HG02852 (cell line): ENCODE measurements around the gene ALDH3A1.

Source experiments
- ATAC-seq: cut with Tn5 transposase; IDR thresholded peaks from one replicate; pipeline ENCODE4 v1.9.1; 2021; ENCODE audit warnings: mild to moderate bottlenecking, moderate library complexity; ENCODE audit not compliant: unreplicated experiment

ALDH3A1 gene

GRCh38 chr17:19720631-19721426 is 27.3 kb downstream of the ALDH3A1 start:
- ATAC-seq = no peak

GRCh38 chr17:19720210-19720475 is 28.0 kb downstream of the ALDH3A1 start:
- ATAC-seq = no peak

- no peak for ATAC-seq
Observed at GRCh38 chr17:19719355-19720209, 28.5 kb downstream of the ALDH3A1 start.

- no peak for ATAC-seq
Observed at GRCh38 chr17:19718613-19719354, 29.3 kb downstream of the ALDH3A1 start.

GRCh38 chr17:19718041-19718612 is 30.0 kb downstream of the ALDH3A1 start:
- ATAC-seq = no peak

- no peak for ATAC-seq
Observed at GRCh38 chr17:19717411-19717908, 30.6 kb downstream of the ALDH3A1 start.

- ATAC-seq = no peak
Observed at GRCh38 chr17:19717031-19717360, 31.1 kb downstream of the ALDH3A1 start.

- ATAC-seq = no peak
Observed at GRCh38 chr17:19716108-19717030, 31.7 kb downstream of the ALDH3A1 start, which contains the start of gene SLC47A2. Gene SLC47A2 (minus strand): TSS chr17:19716584. CDS start chr17:19716555, 29 bp downstream.

GRCh38 chr17:19714542-19715411 is 33.3 kb downstream of the ALDH3A1 start:
- ATAC-seq = no peak

- no peak for ATAC-seq
Observed at GRCh38 chr17:19713901-19714361, 34.2 kb downstream of the ALDH3A1 start.

- ATAC-seq = no peak
Observed at GRCh38 chr17:19713462-19713861, 34.6 kb downstream of the ALDH3A1 start.

GRCh38 chr17:19712436-19713004 is 35.6 kb downstream of the ALDH3A1 start:
- no peak for ATAC-seq

- ATAC-seq = no peak
Observed at GRCh38 chr17:19709841-19710240, 38.3 kb downstream of the ALDH3A1 start.

- ATAC-seq = no peak
Observed at GRCh38 chr17:19708431-19709175, 39.5 kb downstream of the ALDH3A1 start.

- ATAC-seq = no peak
Observed at GRCh38 chr17:19707728-19708221, 40.3 kb downstream of the ALDH3A1 start.

- ATAC-seq = no peak
Observed at GRCh38 chr17:19706791-19707727, 41.0 kb downstream of the ALDH3A1 start.
